Measurements from ENCODE around the gene CD8B2. TPM values are rescaled to one million over a fixed set of nuclear protein-coding genes. Genes with fewer than 3 reads are reported as not detected.
A peak's percentile ranks its signal among the peaks of the same experiment; 100 is the strongest.

CD8B2 gene
- total and polyA plus RNA-seq, 2 of the 13 experiments (the other 11 are each of a cell fraction or from before 2014, with no cell fraction given) = not detected

- ChIA-PET POLR2A (no interaction called here), CTCF (ENCODE audit: low intra/inter-chr PET ratio, low total read pairs) (no interaction called here)
- no TSS peak for BruUV-seq (replicated peaks)
- intact Hi-C loops (cut with micrococcal nuclease; ENCODE audit: unreplicated experiment) (no loop called here), in situ Hi-C loops (cut with HindIII; ENCODE audit: extremely low pct_ligation_motif_present, low pct_unique_long_range_greater_than_20kb) (no loop called here)
- no peak overlapping the region for H3K27ac ChIP-seq (ENCODE audit: extremely low read length, insufficient read depth, low read length)
- no peak for ATAC-seq
- H3K4me3 ChIP-seq (replicated peaks in 1 of 3; ENCODE audit: insufficient read depth in 1 of 3, low read depth in 2 of 3, low read length in 3 of 3) = no peak overlapping the region
- no peaks in the 10 kb centered on the region for H3K79me2 ChIP-seq (ENCODE audit: insufficient read depth, low read length)
- H3K9ac ChIP-seq (ENCODE audit: insufficient read depth, low read depth, low read length) = no peak overlapping the region
- H2AFZ ChIP-seq (ENCODE audit: low read length) = no peak overlapping the region
- no peaks in the 10 kb centered on the region for H3K27me3 ChIP-seq (ENCODE audit: control insufficient read depth in 1 of 2, insufficient read depth in 2 of 2, low read length in 2 of 2)
- DNase-seq (ENCODE audit: low spot score) = no peak
- H3K36me3 ChIP-seq (replicated peaks in 1 of 2; ENCODE audit: control insufficient read depth in 1 of 2, insufficient read depth in 2 of 2, low read length in 2 of 2) = no peaks in the 10 kb centered on the region
- WGBS (ENCODE audit: low lambda C conversion rate) = 29% methylated on average over 4 of the region's 4 CpGs
- no peak overlapping the region for H3K4me2 ChIP-seq (ENCODE audit: low read depth, low read length)
- H3K9me3 ChIP-seq (ENCODE audit: low read length) = no peaks in the 10 kb centered on the region
- no peaks in the 10 kb centered on the region for H3K4me1 ChIP-seq (ENCODE audit: insufficient read depth, low read length)
- FAIRE-seq = no peak
- no peak for TF ChIP-seq ZSCAN5A (CRISPR knock-in tag; IDR thresholded peaks at IDR 0.05; ENCODE audit: borderline replicate concordance)
- TF ChIP-seq RCOR2 (CRISPR knock-in tag; IDR thresholded peaks at IDR 0.05) = no peak
- peak; percentile 53; the same call in 1 of the 2 replicates for TF ChIP-seq MAFF (IDR thresholded peaks at IDR 0.05; ENCODE audit: low read depth, low read length)
- no peak for TF ChIP-seq ATF1 (CRISPR knock-in tag; IDR thresholded peaks at IDR 0.05)
- TF ChIP-seq ZNF7 (CRISPR knock-in tag; IDR thresholded peaks at IDR 0.05) = no peak
- no peak for TF ChIP-seq ZNF781 (CRISPR knock-in tag; IDR thresholded peaks at IDR 0.05; ENCODE audit: borderline replicate concordance, not compliant biosample characterization)
- no peak for TF ChIP-seq ZNF280B (CRISPR knock-in tag; IDR thresholded peaks at IDR 0.05; ENCODE audit: borderline replicate concordance)
- no peak for TF ChIP-seq ZNF510 (CRISPR knock-in tag; IDR thresholded peaks at IDR 0.05; ENCODE audit: low read depth)
- TF ChIP-seq MAFK (conservative IDR thresholded peaks at IDR 0.05 in 1 of 2, IDR thresholded peaks at IDR 0.05 in 1 of 2; ENCODE audit: low read length in 2 of 2) = peak; percentile 65 to 75; a peak in 3 of 4 replicates
- no peak for TF ChIP-seq MAFG (CRISPR knock-in tag; IDR thresholded peaks at IDR 0.05)
- no peak for TF ChIP-seq ZNF275 (CRISPR knock-in tag; IDR thresholded peaks at IDR 0.05; ENCODE audit: borderline replicate concordance)
- TF ChIP-seq FOXJ3 (CRISPR knock-in tag; IDR thresholded peaks at IDR 0.05; ENCODE audit: borderline replicate concordance) = no peak
- no peaks in the 10 kb centered on the region for H4K20me1 ChIP-seq (ENCODE audit: insufficient read depth, low read length)
Observed at GRCh38 chr2:106561803-106562202, 74.6 kb downstream of the CD8B2 start.
